GM21529 (cell line): ENCODE measurements around the gene TPRG1.

ENCODE experiments used
- ATAC-seq: cut with Tn5 transposase; IDR thresholded peaks from one replicate; pipeline ENCODE4 v1.9.1; 2021; ENCODE audit not compliant: unreplicated experiment

TPRG1 gene

GRCh38 chr3:189349772-189350171 lies 178.0 kb downstream of the TPRG1 start:
- ATAC-seq: no peak

DNA sequence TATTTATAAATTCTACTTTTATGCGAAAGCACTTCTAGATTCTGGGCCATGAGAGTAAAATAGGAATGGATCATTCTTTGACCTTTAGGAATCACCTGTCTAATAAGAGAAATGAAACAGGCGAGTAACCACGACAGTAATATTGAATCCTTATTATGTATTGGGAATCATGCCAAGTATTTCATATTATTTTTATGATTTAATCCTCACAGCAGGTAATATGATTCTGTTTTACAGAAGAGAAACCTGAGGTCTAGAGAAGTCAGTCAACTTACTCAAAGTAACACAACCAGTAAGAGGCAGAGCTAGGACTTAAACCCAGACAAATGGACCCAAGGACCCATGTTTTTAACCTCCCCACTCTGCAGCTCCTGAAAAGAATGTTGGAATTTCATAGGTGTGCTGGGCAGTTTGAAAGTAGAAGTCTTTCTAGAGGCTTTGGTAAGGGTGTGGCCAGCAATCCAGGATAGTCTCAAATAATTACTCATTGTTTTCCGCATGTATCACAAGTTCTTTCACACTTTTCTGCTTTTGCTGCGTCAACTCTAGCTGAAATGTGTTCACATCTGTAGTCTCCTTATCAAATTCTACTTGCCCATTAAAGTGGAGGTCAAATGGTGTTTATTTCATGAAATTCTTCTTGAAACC lies 181.7 kb downstream of the TPRG1 start:
- no peak for ATAC-seq

GRCh38 chr3:189353988-189354889 lies 182.5 kb downstream of the TPRG1 start:
- ATAC-seq: no peak

GRCh38 chr3:189355115-189355480 lies 183.3 kb downstream of the TPRG1 start:
- ATAC-seq: no peak

DNA sequence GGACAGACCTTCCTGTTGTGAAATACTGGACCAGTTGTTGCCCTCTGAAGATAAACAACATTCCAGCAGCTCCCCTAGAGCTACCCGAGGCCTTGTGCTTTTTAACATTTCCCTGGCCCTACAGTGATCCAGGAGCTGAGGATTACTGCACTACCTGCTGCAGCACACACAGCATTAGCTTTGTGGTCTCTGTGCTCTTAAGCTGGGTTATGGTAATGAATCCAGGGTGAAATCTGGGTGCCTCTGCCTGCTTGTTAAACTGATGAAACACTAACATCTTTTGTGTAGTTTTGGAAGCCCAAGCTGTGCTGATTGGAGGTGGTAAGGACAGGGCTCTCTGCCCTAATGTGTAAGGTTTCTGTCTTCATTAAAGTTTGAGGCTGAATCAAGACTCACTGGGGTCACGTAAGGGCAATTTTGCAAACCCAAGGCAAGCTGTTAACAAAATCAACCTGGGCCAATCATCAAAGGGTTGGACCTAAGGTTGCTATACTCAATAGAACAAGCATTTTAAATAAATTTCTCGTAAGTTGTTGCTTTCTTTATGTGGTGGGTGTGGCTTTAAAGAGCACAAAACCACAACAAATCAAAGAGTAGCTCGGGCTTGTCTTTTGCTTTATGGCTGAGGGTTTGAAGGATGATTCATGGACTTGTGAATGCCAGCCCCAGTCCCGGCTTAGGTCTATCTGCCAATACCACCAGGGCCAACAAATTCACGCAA lies 183.9 kb downstream of the TPRG1 start:
- no peak for ATAC-seq

DNA sequence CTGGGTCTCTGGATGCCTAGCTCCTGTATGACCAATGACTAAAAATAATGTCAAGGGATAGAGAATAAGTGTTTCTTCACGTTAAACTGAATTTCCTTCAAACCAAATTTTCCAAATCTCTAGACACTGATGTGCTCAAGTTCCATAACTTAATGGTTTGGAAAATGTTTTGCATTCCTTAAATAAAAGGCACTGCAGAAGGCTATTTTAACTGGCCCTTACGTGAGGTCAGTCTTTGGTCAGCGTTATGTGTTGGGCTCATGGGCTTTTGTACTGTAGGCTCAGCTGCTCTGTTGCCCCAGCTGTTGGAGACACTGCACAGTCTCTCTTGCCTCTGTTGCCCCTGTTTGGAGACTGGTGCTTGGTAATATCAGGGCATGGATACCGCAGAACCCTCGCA lies 188.5 kb downstream of the TPRG1 start:
- no peak for ATAC-seq

DNA sequence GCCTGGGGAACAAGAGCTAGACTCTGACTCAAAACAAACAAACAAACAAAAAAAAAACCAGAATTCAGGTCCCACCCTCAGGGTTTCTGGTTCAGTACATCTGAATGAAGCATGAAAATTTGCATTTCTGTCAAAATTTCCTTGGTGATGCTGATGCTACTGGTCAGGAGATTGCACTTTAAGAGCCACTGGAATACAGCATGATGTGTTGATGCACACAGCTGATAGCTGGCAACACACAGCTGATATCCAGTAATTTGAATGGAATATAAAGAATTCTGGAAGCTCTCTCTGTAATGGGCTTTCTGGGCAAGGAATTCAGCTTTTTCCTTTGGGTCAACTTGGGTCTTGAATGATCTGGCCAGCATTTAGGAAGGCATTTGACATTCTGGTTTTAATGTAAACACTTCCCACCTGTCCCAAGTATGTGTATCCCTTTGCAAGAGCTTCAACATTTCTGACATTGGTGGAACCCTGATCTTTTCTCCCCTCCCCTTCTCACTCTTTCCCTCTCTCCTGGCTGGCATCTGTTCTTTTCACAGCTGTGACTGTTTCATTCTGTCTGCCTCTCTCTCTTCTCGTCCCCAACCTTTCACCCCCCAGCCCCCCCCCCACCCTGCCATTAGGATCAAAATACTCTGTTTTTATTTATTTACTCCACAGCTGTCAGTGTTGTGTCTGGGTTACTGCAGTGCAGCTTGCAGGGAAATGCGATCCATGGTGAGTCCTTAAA lies 189.5 kb downstream of the TPRG1 start:
- no peak for ATAC-seq

GRCh38 chr3:189363590-189364255 lies 192.0 kb downstream of the TPRG1 start:
- ATAC-seq: no peak

DNA sequence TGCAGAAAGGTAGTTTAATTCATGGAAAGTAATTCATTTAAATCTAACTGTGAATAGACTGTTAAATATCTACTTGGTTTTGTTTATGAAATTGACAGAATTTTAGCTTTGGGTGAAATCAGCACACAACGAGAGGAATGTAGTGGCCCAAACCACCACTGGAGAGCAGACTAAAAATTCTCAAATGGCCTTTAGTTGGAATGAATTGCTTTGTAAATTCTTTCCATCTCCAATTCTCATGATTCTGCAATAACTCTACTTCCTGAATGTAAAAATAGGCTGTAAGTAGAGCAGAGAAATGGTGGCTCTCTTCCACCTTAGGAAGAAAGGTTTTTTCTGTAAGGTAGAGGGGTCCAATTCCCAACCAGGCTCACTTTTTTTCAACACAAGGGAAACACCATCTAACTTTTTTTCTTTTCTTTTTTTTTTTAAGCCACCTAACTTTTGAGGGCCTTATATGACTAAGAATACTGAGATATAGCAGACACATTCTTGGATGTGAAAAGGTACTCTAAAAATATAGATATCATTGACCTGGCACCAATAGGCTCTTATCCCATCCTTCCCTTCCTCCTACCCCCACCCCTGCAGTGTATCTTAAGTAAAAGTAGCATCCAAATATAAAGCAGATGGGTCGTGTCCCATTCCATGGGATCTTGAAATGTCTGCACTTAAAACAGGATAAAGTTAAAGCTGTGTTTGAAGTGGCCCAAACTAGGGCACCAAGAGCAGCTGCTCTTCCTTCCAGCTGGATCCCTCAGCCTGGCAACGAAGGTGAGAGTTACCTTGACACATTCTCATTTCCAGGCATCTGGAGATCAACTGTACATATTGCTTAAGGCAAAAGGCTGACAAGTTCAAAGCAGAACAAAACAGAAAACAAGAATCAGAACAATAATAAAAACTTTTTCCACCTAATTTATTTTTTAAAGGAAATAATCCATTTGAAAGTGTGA lies 194.1 kb downstream of the TPRG1 start:
- ATAC-seq: no peak

GRCh38 chr3:189368384-189368783 lies 196.6 kb downstream of the TPRG1 start:
- peak; percentile 61 for ATAC-seq

GRCh38 chr3:189369636-189370035 lies 197.9 kb downstream of the TPRG1 start:
- ATAC-seq: no peak

DNA sequence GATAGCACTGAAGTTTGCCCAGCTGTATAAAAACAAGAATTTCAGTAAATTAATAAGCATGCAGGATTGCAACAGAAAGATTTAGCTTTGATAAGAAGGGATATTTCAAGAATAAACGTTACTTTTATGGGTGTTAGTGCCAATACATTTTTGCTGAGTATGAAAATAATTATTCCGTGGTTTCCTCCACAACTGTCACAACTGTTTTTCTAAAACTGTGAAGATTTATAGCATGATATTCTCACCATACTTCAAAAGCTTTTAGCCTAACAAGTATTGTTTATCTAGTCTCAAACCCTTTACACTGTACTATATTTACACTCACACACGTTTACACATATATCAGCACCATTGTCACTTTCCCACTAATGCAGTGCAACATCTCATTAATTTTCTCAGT lies 200.5 kb downstream of the TPRG1 start:
- ATAC-seq: no peak
